Measurements from ENCODE around the gene CCNL2. TPM values are rescaled to one million over a fixed set of nuclear protein-coding genes. Genes with fewer than 3 reads are reported as not detected.
A peak's percentile ranks its signal among the peaks of the same experiment; 100 is the strongest.

Gene CCNL2
- total RNA-seq, 1 experiment from 2014 or later: 206 TPM

DNA sequence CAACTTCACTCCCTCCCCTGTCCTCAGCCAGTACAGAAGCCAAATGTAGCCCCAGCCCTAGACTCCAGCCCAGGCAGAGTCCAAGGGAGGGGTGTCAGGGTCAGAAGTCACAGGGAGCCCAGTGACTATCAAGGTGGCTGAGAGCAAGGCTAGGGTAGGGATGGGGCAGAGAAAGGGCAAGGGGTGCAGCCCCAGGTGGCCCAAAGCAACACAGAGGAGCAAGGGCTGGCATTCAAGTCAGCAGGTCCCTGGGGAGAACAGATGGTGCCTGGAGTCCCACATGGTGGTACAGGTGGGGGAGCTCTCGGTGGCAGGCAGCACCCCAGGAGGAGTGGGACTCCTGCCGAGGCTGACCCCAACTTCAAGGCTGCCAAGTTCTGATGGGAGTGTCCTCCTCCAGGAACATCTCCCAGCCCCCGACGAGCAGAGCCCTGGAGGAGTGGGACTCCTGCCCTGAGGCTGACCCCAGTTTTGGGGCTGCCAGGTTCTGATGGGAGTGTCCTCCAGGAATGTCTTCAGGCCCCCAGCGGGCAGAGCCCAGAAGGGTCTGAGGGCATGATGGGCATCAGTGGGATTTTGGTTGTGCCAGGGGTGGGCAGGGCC lies 46.2 kb downstream of the CCNL2 start:
- Histone ChIP-seq H3K9me3 (ENCODE audit: low read depth, low read length, poor library complexity, severe bottlenecking) (no peaks in the 10 kb centered on the region), H3K36me3 (ENCODE audit: insufficient read depth, low read length, poor library complexity, severe bottlenecking) (no peaks in the 10 kb centered on the region), H3K4me1 (ENCODE audit: insufficient read depth, low read length, poor library complexity, severe bottlenecking) (no peaks in the 10 kb centered on the region), H3K4me3 (ENCODE audit: low read depth, low read length, poor library complexity, severe bottlenecking) (no peak overlapping the region), H3K27ac (ENCODE audit: low read depth, low read length, poor library complexity, severe bottlenecking) (no peak overlapping the region), H3K27me3 (replicated peaks; ENCODE audit: insufficient read depth, low read depth, low read length, poor library complexity) (peaks cover 5% of the 10 kb centered on the region)
- no peak for TF ChIP-seq EZH2 (IDR thresholded peaks at IDR 0.05; ENCODE audit: borderline replicate concordance, low read depth, low read length, poor library complexity, severe bottlenecking)
- TF ChIP-seq, protein P1, sequence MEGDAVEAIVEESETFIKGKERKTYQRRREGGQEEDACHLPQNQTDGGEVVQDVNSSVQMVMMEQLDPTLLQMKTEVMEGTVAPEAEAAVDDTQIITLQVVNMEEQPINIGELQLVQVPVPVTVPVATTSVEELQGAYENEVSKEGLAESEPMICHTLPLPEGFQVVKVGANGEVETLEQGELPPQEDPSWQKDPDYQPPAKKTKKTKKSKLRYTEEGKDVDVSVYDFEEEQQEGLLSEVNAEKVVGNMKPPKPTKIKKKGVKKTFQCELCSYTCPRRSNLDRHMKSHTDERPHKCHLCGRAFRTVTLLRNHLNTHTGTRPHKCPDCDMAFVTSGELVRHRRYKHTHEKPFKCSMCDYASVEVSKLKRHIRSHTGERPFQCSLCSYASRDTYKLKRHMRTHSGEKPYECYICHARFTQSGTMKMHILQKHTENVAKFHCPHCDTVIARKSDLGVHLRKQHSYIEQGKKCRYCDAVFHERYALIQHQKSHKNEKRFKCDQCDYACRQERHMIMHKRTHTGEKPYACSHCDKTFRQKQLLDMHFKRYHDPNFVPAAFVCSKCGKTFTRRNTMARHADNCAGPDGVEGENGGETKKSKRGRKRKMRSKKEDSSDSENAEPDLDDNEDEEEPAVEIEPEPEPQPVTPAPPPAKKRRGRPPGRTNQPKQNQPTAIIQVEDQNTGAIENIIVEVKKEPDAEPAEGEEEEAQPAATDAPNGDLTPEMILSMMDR (conservative IDR thresholded peaks at IDR 0.05; ENCODE audit: low read depth, low read length): no peak
- DNase-seq (ENCODE audit: low spot score): no peak
- intact Hi-C loops (cut with micrococcal nuclease; ENCODE audit: unreplicated experiment): no loop called here
- no TSS peak for BruUV-seq (replicated peaks)
- POLR2A ChIA-PET (ENCODE audit: low non-redundant PET): no interaction called here
- CTCF ChIA-PET: no interaction called here

GRCh38 chr1:1351511-1352427 lies 47.4 kb downstream of the CCNL2 start:
- H3K36me3 ChIP-seq (ENCODE audit: insufficient read depth, low read length, poor library complexity, severe bottlenecking): no peaks in the 10 kb centered on the region
- H3K9me3 ChIP-seq (ENCODE audit: low read depth, low read length, poor library complexity, severe bottlenecking): no peaks in the 10 kb centered on the region
- no peak overlapping the region for H3K27ac ChIP-seq (ENCODE audit: low read depth, low read length, poor library complexity, severe bottlenecking)
- intact Hi-C loops (cut with micrococcal nuclease; ENCODE audit: unreplicated experiment): no loop called here
- H3K27me3 ChIP-seq (replicated peaks; ENCODE audit: insufficient read depth, low read depth, low read length, poor library complexity): peaks cover 5% of the 10 kb centered on the region
- ChIA-PET POLR2A (ENCODE audit: low non-redundant PET) (no interaction called here), CTCF (no interaction called here)
- no TSS peak for BruUV-seq (replicated peaks)
- no peak for TF ChIP-seq EZH2 (IDR thresholded peaks at IDR 0.05; ENCODE audit: borderline replicate concordance, low read depth, low read length, poor library complexity, severe bottlenecking)
- TF ChIP-seq, protein P1 (conservative IDR thresholded peaks at IDR 0.05; ENCODE audit: low read depth, low read length): no peak
- H3K4me3 ChIP-seq (ENCODE audit: low read depth, low read length, poor library complexity, severe bottlenecking): no peak overlapping the region
- H3K4me1 ChIP-seq (ENCODE audit: insufficient read depth, low read length, poor library complexity, severe bottlenecking): peaks cover 3% of the 10 kb centered on the region
- no peak for DNase-seq (ENCODE audit: low spot score)

DNA sequence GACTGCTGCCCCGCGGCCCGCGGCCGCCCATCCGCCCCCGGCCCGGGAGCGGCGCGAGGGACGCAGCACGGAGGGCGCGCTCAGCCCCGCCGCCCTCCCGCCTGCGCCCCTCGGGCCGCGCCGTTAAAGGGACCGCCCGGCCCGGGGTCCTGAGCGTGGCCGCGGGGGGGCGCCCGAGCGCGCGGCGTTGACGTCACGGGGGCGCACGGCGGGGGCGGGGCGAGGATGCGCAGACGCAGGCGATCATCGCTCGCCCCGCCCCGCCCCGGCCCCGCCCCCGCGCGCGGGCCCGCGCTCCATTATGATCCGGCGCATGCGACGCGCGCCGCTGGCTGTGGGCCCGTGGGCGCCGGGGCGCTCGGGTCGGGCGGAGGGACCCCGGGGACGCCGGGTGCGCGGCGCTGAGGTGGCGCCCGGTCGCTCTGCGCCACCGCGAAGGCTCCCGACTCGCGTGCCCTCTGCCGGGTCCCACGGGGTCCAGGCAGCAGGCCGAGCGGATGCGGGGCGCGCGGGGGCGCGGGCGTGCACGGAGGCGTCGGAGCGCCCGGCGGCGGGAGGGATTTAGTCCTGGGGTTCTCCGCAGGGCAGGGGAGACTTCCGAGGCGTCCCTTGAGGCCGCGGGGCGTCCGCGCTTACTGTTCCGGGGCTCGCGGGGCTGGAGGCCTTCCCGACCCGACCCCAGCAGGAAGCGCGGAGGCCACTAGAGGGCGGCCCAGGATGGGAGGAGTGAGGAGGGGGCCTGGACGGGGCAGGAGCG lies 49.7 kb downstream of the CCNL2 start, which contains the start of gene DVL1:
Gene DVL1 (minus strand): TSS at position 163 of the 757 bp plus-strand sequence. CDS start 353 bp downstream, outside the sequence.
- TF ChIP-seq, protein P1 (conservative IDR thresholded peaks at IDR 0.05; ENCODE audit: low read depth, low read length): peak; percentile 50; the same call in 1 of the 2 replicates
- no peak for TF ChIP-seq EZH2 (IDR thresholded peaks at IDR 0.05; ENCODE audit: borderline replicate concordance, low read depth, low read length, poor library complexity, severe bottlenecking)
- peak; percentile 80 for DNase-seq (ENCODE audit: low spot score)
- no peaks in the 10 kb centered on the region for H3K9me3 ChIP-seq (ENCODE audit: low read depth, low read length, poor library complexity, severe bottlenecking)
- POLR2A ChIA-PET (ENCODE audit: low non-redundant PET): no interaction called here
- no peaks in the 10 kb centered on the region for H3K36me3 ChIP-seq (ENCODE audit: insufficient read depth, low read length, poor library complexity, severe bottlenecking)
- H3K27me3 ChIP-seq (replicated peaks; ENCODE audit: insufficient read depth, low read depth, low read length, poor library complexity): peaks cover 5% of the 10 kb centered on the region
- H3K27ac ChIP-seq (ENCODE audit: low read depth, low read length, poor library complexity, severe bottlenecking): peak within 1 kb of the TSS; percentile 89
- CTCF ChIA-PET: no interaction called here
- H3K4me1 ChIP-seq (ENCODE audit: insufficient read depth, low read length, poor library complexity, severe bottlenecking): peaks cover 3% of the 10 kb centered on the region
- intact Hi-C loops (cut with micrococcal nuclease; ENCODE audit: unreplicated experiment): no loop called here
- BruUV-seq (replicated peaks): no TSS peak
- H3K4me3 ChIP-seq (ENCODE audit: low read depth, low read length, poor library complexity, severe bottlenecking): peak within 1 kb of the TSS; percentile 86
